SK-N-SH (cell line): ENCODE results near the gene THSD4.

ENCODE experiments used
- GABPA ChIP-seq: IDR thresholded peaks from 2 replicates; pipeline ENCODE4 v1.4.0; 2012; ENCODE audit warnings: low read depth, mild to moderate bottlenecking
- NFIC ChIP-seq: IDR thresholded peaks from 2 replicates; pipeline ENCODE4 v1.4.0; 2012; ENCODE audit warnings: borderline replicate concordance
- SIN3A ChIP-seq: IDR thresholded peaks from 2 replicates; pipeline ENCODE4 v1.6.1; 2012; ENCODE audit warnings: low read depth, mild to moderate bottlenecking, low read length, moderate library complexity, borderline replicate concordance
- TAF1 ChIP-seq: IDR thresholded peaks from 2 replicates; pipeline ENCODE4 v1.6.1; 2012; ENCODE audit warnings: low read depth, mild to moderate bottlenecking, low read length, moderate library complexity, borderline replicate concordance
- YY1 ChIP-seq: IDR thresholded peaks from 2 replicates; pipeline ENCODE4 v1.4.0; 2012; ENCODE audit warnings: low read depth, mild to moderate bottlenecking
- TF ChIP-seq, protein P1 (sequence below): fragments of 200-600 bp; sonication (generic); IDR thresholded peaks from 2 replicates; pipeline ENCODE4 v1.6.1; 2017; ENCODE audit warnings: antibody characterized with exemption, mild to moderate bottlenecking, moderate library complexity
- TF ChIP-seq, protein P2 (sequence below): IDR thresholded peaks from 2 replicates; pipeline ENCODE4 v1.6.1; 2012; ENCODE audit warnings: mild to moderate bottlenecking, low read depth, low read length, moderate library complexity
- TF ChIP-seq, protein P3 (sequence below): IDR thresholded peaks from 2 replicates; pipeline ENCODE4 v1.4.0; 2012; ENCODE audit warnings: low read depth
- TF ChIP-seq, protein P4 (sequence below): IDR thresholded peaks from 2 replicates; pipeline ENCODE4 v1.4.0; 2012; ENCODE audit warnings: low read depth, borderline replicate concordance

DNA sequence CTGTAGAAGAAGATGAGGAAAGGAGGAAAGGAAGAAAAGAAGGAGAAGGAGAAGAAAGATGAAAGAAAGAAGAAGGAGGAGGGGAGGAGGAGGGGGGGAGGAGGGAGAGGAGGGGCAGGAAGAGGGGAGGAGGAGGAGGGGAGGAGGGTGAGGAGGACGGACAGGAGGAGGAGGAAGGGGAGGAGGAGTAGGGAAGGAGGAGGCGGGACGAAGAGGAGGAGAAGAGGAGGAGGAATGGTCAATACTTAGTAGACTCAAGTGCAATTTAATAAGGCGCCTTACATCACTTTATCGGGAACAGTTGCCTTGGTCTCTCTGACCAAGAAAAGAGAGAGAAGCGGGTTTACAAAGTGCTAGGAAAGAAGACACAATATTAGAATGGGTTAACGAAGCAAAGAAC, 671.4 kb downstream of the THSD4 start:
- TF ChIP-seq NFIC (no peak), GABPA (no peak), SIN3A (no peak), TAF1 (no peak), YY1 (no peak)
- TF ChIP-seq, protein P1, sequence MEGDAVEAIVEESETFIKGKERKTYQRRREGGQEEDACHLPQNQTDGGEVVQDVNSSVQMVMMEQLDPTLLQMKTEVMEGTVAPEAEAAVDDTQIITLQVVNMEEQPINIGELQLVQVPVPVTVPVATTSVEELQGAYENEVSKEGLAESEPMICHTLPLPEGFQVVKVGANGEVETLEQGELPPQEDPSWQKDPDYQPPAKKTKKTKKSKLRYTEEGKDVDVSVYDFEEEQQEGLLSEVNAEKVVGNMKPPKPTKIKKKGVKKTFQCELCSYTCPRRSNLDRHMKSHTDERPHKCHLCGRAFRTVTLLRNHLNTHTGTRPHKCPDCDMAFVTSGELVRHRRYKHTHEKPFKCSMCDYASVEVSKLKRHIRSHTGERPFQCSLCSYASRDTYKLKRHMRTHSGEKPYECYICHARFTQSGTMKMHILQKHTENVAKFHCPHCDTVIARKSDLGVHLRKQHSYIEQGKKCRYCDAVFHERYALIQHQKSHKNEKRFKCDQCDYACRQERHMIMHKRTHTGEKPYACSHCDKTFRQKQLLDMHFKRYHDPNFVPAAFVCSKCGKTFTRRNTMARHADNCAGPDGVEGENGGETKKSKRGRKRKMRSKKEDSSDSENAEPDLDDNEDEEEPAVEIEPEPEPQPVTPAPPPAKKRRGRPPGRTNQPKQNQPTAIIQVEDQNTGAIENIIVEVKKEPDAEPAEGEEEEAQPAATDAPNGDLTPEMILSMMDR: no peak
- TF ChIP-seq, protein P2, sequence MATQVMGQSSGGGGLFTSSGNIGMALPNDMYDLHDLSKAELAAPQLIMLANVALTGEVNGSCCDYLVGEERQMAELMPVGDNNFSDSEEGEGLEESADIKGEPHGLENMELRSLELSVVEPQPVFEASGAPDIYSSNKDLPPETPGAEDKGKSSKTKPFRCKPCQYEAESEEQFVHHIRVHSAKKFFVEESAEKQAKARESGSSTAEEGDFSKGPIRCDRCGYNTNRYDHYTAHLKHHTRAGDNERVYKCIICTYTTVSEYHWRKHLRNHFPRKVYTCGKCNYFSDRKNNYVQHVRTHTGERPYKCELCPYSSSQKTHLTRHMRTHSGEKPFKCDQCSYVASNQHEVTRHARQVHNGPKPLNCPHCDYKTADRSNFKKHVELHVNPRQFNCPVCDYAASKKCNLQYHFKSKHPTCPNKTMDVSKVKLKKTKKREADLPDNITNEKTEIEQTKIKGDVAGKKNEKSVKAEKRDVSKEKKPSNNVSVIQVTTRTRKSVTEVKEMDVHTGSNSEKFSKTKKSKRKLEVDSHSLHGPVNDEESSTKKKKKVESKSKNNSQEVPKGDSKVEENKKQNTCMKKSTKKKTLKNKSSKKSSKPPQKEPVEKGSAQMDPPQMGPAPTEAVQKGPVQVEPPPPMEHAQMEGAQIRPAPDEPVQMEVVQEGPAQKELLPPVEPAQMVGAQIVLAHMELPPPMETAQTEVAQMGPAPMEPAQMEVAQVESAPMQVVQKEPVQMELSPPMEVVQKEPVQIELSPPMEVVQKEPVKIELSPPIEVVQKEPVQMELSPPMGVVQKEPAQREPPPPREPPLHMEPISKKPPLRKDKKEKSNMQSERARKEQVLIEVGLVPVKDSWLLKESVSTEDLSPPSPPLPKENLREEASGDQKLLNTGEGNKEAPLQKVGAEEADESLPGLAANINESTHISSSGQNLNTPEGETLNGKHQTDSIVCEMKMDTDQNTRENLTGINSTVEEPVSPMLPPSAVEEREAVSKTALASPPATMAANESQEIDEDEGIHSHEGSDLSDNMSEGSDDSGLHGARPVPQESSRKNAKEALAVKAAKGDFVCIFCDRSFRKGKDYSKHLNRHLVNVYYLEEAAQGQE: no peak
- TF ChIP-seq, protein P3, sequence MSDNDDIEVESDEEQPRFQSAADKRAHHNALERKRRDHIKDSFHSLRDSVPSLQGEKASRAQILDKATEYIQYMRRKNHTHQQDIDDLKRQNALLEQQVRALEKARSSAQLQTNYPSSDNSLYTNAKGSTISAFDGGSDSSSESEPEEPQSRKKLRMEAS: no peak
- TF ChIP-seq, protein P4, sequence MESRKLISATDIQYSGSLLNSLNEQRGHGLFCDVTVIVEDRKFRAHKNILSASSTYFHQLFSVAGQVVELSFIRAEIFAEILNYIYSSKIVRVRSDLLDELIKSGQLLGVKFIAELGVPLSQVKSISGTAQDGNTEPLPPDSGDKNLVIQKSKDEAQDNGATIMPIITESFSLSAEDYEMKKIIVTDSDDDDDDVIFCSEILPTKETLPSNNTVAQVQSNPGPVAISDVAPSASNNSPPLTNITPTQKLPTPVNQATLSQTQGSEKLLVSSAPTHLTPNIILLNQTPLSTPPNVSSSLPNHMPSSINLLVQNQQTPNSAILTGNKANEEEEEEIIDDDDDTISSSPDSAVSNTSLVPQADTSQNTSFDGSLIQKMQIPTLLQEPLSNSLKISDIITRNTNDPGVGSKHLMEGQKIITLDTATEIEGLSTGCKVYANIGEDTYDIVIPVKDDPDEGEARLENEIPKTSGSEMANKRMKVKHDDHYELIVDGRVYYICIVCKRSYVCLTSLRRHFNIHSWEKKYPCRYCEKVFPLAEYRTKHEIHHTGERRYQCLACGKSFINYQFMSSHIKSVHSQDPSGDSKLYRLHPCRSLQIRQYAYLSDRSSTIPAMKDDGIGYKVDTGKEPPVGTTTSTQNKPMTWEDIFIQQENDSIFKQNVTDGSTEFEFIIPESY: no peak
